Small intestine (tissue), 7 donors: ENCODE results near the gene VAMP4. TPM values are rescaled to one million over a fixed set of nuclear protein-coding genes. Genes with fewer than 3 reads are reported as not detected.
"Not testable (repeated sequence)": the region's sequence is repeated elsewhere in the genome, so short reads cannot be mapped to it uniquely, and the experiment has no call there.

Source experiments
- DNase-seq, 2 donors: peaks; one replicate each; pipeline versions ENCODE4 v3.0.0 to v3.0.0-alpha.2; 2013
- FAIRE-seq: peaks from 2 replicates; lab custom pipeline; 2012; peaks lifted over from hg19 to GRCh38; lab: Jason Lieb, UNC
- H3K27ac ChIP-seq, 3 donors: one replicate each; pipeline ENCODE4 v1.5.1; 2013; ENCODE audit warnings: low read length in 2 of 3, mild to moderate bottlenecking in 2 of 3, control low read depth in 1 of 3, inconsistent platforms in 1 of 3, low read depth in 1 of 3, moderate library complexity in 1 of 3
- H3K27me3 ChIP-seq, 3 donors: one replicate each; pipeline ENCODE4 v1.6.1; 2013; ENCODE audit warnings: low read length in 3 of 3, inconsistent platforms in 1 of 3; ENCODE audit not compliant: control insufficient read depth in 3 of 3, insufficient read depth in 3 of 3
- H3K36me3 ChIP-seq, 3 donors: one replicate each; pipeline ENCODE4 v1.6.1; 2013; ENCODE audit warnings: low read length in 3 of 3, inconsistent platforms in 1 of 3, low read depth in 1 of 3, mild to moderate bottlenecking in 1 of 3, moderate library complexity in 1 of 3; ENCODE audit not compliant: control insufficient read depth in 3 of 3, insufficient read depth in 2 of 3
- H3K4me1 ChIP-seq, 3 donors: one replicate each; pipeline ENCODE4 v1.6.1; 2013; ENCODE audit warnings: low read length in 2 of 3, inconsistent platforms in 1 of 3, low read depth in 1 of 3, mild to moderate bottlenecking in 1 of 3, moderate library complexity in 1 of 3; ENCODE audit not compliant: control insufficient read depth in 3 of 3, insufficient read depth in 2 of 3
- H3K4me3 ChIP-seq, 3 donors: one replicate each; pipeline ENCODE4 v1.5.1; 2013; ENCODE audit warnings: low read length in 3 of 3, control low read depth in 1 of 3, inconsistent platforms in 1 of 3, low read depth in 1 of 3, mild to moderate bottlenecking in 1 of 3, moderate library complexity in 1 of 3
- H3K9me3 ChIP-seq, 2 donors: one replicate each; pipeline ENCODE4 v1.6.1; 2013; ENCODE audit warnings: low read depth in 1 of 2, low read length in 1 of 2; ENCODE audit not compliant: control insufficient read depth in 2 of 2, insufficient read depth in 1 of 2
- WGBS, 3 donors: extraction: QIAGEN DNeasy Blood & Tissue Kit; methylation state at CpG; one replicate each; pipeline ENCODE4 v1.1.7; 2013; 5-methylcytosine and 5-hydroxymethylcytosine counted together
- polyA plus RNA-seq, 4 donors: library from polyadenylated mRNA; stranded (reverse) in 3 of 4; unstranded in 1 of 4; fragments of 200-250 nt in 3 of 4; fragments of 120-200 nt in 1 of 4; gene quantifications; one replicate each; pipeline versions ENCODE4 v1.2.1 to v1.2.3, GENCODE V29; 2013
- donor health status: healthy with polysubstance abuse.
- donor health status: control.
- donor health status: control.
- donor health status: Bipolar disorder and iron deficiency.
- donor health status: healthy.

The VAMP4 gene
- polyA plus RNA-seq, 4 donors: 5.2 to 9.7 (median 8.1) TPM

DNA sequence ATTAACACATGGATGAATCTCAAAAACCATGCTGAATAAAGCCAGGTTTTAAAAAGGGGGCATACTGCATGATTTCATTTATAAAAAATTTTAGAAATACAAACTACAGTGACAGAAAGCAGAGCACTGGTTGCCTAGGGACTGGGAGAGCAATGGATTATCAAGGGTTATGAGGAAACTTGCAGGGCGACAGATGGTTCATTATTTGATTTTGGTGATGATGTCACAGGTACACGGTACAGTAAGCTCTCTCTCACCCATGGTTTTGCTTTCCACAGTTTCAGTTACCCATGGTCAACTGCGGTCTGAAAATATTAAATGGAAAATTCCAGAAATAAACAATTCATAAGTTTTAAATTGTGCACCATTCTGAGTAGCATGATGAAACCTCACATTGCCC, 14.1 kb downstream of the VAMP4 start:
- FAIRE-seq (no peak), DNase-seq (peak in 1 of 2 donors; percentile 12)
- no peak overlapping the region for H3K4me3 ChIP-seq
- peaks cover 0 to 11% of the 10 kb centered on the region in 2 donors for H3K9me3 ChIP-seq
- no peaks in the 10 kb centered on the region for H3K4me1 ChIP-seq
- H3K27ac ChIP-seq: no peak overlapping the region
- H3K27me3 ChIP-seq: no peaks in the 10 kb centered on the region
- H3K36me3 ChIP-seq: peaks cover 0 to 3% (median 2%) of the 10 kb centered on the region in 3 donors
- 85 to 90% (median 85%) methylated on average over 3 of the region's 3 CpGs for WGBS, 3 donors

DNA sequence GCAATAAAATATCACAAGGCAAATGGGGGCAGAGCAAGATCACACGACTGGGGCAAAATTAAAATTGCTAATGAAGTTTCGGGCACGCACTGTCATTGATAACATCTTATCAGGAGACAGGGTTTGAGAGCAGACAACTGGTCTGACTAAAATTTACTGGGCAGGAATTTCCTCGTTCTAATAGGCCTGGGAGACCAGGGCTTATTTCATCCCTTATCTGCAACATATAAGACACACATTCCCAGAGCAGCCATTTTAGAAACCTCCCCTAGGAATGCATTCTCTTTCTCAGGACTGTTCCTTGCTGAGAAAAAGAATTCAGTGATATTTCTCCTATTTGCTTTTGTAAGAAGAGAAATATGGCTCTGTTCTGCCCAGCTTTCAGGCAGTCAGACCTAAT, 18.7 kb downstream of the VAMP4 start:
- not testable (repeated sequence) for FAIRE-seq, H3K36me3 ChIP-seq, H3K4me3 ChIP-seq, H3K27me3 ChIP-seq, DNase-seq, H3K27ac ChIP-seq, H3K4me1 ChIP-seq
- 96% methylated on average over 4 of the region's 4 CpGs for WGBS, 3 donors
- peaks cover 0 to 13% of the 10 kb centered on the region in 2 donors for H3K9me3 ChIP-seq

DNA sequence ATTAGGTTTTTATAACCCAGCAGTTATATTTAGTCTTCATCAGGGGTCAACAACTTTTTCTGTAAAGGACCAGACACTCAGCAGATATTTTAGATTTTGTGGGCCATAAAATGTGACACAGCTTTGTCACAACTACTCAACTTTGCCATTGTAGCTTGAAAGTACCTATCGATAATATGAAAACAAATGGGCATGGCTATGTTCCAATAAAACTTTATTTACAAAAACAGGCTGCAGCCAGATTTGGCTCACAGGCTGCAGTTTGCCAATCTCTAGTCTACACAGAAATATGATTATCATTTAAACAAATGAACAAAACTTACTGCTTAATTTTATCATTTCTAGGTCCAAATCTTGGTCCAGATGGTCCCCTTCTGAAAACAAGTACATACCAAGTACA, 23.0 kb downstream of the VAMP4 start:
- no peak overlapping the region for H3K27ac ChIP-seq
- no peak overlapping the region for H3K4me3 ChIP-seq
- no peaks in the 10 kb centered on the region for H3K27me3 ChIP-seq
- peaks cover 0 to 2% (median 0%) of the 10 kb centered on the region in 3 donors for H3K4me1 ChIP-seq
- 90 to 95% (median 93%) methylated on average over 1 of the region's 1 CpG for WGBS, 3 donors
- peaks cover 0 to 6% (median 0%) of the 10 kb centered on the region in 3 donors for H3K36me3 ChIP-seq
- FAIRE-seq (no peak), DNase-seq (no peak)
- peaks cover 0 to 9% of the 10 kb centered on the region in 2 donors for H3K9me3 ChIP-seq

DNA sequence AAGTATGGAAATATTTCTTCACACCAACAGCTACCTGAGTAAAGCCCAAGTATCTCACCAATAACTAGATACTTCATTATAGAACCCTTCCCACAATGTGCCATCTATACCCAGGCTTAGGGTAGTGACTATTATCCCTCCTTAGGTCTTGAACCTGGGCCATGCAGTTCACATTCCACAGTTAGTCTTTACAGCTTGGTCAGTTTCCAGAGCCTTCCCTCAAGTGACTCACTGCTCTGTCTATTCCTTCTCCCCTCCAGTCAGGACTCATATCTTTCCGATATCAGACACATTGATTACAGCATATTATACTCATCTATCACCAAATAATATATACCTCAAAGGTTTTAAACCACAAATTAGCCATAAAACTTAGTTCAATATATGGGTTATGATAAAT, 23.6 kb downstream of the VAMP4 start:
- Histone ChIP-seq H3K9me3 (peaks cover 0 to 6% of the 10 kb centered on the region in 2 donors), H3K36me3 (peaks cover 0 to 9% (median 0%) of the 10 kb centered on the region in 3 donors), H3K4me1 (peaks cover 0 to 2% (median 0%) of the 10 kb centered on the region in 3 donors), H3K4me3 (no peak overlapping the region), H3K27me3 (no peaks in the 10 kb centered on the region), H3K27ac (no peak overlapping the region)
- DNase-seq: no peak
- 89 to 96% (median 92%) methylated on average over 1 of the region's 1 CpG for WGBS, 3 donors
- FAIRE-seq: no peak

DNA sequence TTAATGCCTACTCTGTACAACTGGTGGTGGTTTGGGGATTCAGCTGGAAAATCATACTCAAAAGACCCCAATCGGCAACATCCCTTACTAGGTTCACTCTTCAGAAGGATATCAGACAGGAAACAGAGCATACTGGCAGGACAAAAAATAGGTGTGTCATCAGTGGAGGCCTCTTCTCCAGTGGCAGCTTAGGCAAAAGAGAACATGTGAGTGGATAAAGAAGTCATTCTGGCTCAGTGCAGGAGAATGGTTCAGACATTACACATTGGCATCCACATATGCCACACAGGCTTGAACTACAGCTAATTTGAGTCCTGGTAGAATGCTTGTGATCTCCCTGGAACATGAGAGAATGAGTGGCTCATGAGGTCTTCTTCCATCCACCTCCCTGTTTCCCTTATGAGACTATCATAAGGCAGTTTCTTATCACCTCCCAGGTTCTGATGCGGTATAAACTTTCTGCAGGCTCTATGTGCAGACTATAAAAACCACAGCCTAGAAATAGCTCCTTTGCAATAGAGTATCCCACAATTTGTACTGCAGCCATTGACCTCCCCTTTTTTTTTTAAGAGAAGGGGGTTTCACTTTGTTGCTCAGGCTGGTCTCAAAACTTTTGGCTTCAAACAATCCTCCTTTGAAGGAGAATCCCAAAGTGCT, 24.7 kb downstream of the VAMP4 start:
- Histone ChIP-seq H3K9me3 (no peaks in the 10 kb centered on the region), H3K27me3 (no peaks in the 10 kb centered on the region), H3K4me3 (no peak overlapping the region), H3K27ac (no peak overlapping the region), H3K36me3 (peaks cover 0 to 9% (median 0%) of the 10 kb centered on the region in 3 donors), H3K4me1 (peaks cover 0 to 2% (median 0%) of the 10 kb centered on the region in 3 donors)
- no peak for FAIRE-seq
- no peak for DNase-seq
- 91 to 93% (median 93%) methylated on average over 2 of the region's 2 CpGs for WGBS, 3 donors

DNA sequence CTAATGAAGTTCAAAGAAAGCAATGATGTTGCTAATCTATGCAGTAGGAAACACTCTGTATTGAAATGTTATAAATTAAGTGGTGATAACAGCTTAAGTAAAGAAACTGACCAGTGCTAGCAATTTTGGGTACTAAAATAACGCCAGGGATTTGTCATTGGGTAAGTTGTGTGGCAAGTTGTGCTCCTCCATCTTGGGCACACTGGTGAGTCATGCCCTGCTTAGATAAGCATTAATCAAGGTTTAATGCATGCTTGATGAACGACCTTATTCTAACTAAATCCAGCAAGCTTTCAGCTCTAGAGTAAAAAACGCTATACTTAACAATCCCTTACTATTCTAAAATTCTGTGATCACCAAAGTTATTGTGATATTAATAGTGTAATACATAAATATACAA, 25.2 kb downstream of the VAMP4 start:
- H3K27ac ChIP-seq: no peak overlapping the region
- H3K27me3 ChIP-seq: no peaks in the 10 kb centered on the region
- peaks cover 0 to 2% (median 0%) of the 10 kb centered on the region in 3 donors for H3K4me1 ChIP-seq
- H3K4me3 ChIP-seq: no peak overlapping the region
- H3K36me3 ChIP-seq: peaks cover 0 to 9% (median 0%) of the 10 kb centered on the region in 3 donors
- 48 to 69% (median 58%) methylated on average over 3 of the region's 3 CpGs for WGBS, 3 donors
- no peak for FAIRE-seq
- H3K9me3 ChIP-seq: no peaks in the 10 kb centered on the region
- DNase-seq: peak in 1 of 2 donors; percentile 29

DNA sequence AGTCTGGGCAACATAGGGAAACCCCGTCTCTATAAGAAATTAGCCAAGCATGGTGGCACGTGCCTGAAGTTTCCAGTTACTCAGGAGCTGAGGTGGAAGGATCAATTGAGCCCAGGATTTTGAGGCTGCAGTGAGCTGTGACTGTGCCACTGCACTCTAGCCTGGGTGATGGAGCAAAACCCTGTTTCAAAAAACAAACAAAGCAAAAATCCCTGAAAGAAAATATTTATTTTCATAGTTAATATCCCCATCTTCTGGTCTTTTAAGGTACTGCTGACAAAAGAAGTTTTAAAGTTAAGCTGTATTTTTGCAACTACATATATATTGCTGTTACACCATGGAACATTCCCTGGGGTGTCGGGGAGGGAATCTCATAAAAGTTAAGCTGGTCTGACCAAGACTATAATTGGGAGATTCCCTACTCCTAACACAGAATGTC, 26.0 kb downstream of the VAMP4 start:
- peak in 1 of 2 donors; percentile 20 for DNase-seq
- no peak overlapping the region for H3K4me3 ChIP-seq
- no peaks in the 10 kb centered on the region for H3K27me3 ChIP-seq
- peaks cover 0 to 2% (median 0%) of the 10 kb centered on the region in 3 donors for H3K4me1 ChIP-seq
- no peak for FAIRE-seq
- no peaks in the 10 kb centered on the region for H3K9me3 ChIP-seq
- H3K36me3 ChIP-seq: peaks cover 0 to 9% (median 2%) of the 10 kb centered on the region in 3 donors
- whole genome bisulfite sequencing, 3 donors: 83 to 93% (median 93%) methylated on average over 3 of the region's 3 CpGs
- H3K27ac ChIP-seq: no peak overlapping the region

DNA sequence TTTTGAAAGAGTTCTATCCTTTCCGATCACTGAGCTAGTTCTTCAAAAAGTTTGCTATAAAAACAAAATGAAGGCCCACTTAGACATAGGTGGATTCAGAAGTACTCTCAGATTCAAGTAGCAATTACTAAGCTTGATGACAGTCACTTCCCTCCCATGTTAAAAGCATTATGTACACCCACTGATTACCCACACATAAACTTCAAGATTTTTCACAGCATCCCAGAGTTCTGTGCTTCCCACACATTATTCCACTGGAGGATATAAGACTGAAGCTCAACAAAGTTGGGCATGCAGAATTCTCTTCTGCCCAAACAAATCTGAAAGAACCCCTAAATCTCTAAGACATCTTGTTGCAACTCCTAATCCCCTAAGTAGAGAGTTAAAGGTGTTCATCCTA, 29.5 kb downstream of the VAMP4 start:
- WGBS, 3 donors: 97 to 100% (median 98%) methylated on average over 1 of the region's 1 CpG
- no peaks in the 10 kb centered on the region for H3K9me3 ChIP-seq
- no peaks in the 10 kb centered on the region for H3K4me1 ChIP-seq
- DNase-seq (no peak), FAIRE-seq (no peak)
- H3K36me3 ChIP-seq: peaks cover 0 to 12% (median 6%) of the 10 kb centered on the region in 3 donors
- no peak overlapping the region for H3K27ac ChIP-seq
- H3K4me3 ChIP-seq: no peak overlapping the region
- H3K27me3 ChIP-seq: no peaks in the 10 kb centered on the region
